Esophagus squamous epithelium (tissue), 4 donors: Measurements from ENCODE around the gene GALK1.

ENCODE experiments used
- CTCF ChIP-seq, 6 experiments: fragments of 450-650 bp in 4 of 6; fragments of 200-600 bp in 2 of 6; sonication (generic) in 2 of 6; IDR thresholded peaks; one replicate each; pipeline ENCODE4 v1.5.1; 2016 to 2019; ENCODE audit warnings: antibody characterized with exemption in 6 of 6, mild to moderate bottlenecking in 4 of 6, moderate library complexity in 4 of 6
- POLR2A ChIP-seq, 4 donors: fragments of 450-650 bp; IDR thresholded peaks; one replicate each; pipeline ENCODE4 v1.6.1; 2017; ENCODE audit warnings: antibody characterized with exemption in 4 of 4, mild to moderate bottlenecking in 4 of 4, moderate library complexity in 3 of 4

GRCh38 chr17:75743625-75744206 is 21.3 kb downstream of the GALK1 start:
- TF ChIP-seq CTCF (IDR thresholded peaks at IDR 0.05), result no peak
- TF ChIP-seq POLR2A (IDR thresholded peaks at IDR 0.05), result no peak
